ENCODE results near the gene TOMM20. TPM values are rescaled to one million over a fixed set of nuclear protein-coding genes. Genes with fewer than 3 reads are reported as not detected.

The TOMM20 gene
- total RNA-seq, 1 donor from 2014 or later = 212 TPM

DNA sequence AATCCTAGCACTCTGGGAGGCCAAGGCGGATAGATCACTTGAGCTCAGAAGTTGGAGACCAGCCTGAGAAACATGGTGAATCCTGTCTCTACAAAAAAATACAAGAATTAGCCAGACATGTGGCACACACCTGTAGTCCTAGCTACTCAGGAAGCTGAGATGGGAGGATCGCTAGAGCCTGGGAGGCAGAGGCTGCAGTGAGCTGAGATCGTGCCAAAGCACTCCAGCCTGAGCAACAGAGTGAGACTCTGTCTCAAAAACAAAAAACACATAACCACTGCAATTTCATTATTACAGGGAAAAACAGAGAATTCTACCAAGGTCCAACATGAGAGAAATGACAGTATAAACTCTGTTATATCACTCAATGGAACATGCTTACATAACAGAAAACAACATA lies 4.4 kb upstream of the TOMM20 start:
- H3K27ac ChIP-seq = no peak overlapping the region
- H2AFZ ChIP-seq (replicated peaks) = no peak overlapping the region
- no peak overlapping the region for H3K4me2 ChIP-seq
- Mint-ChIP-seq H3K27ac (no peak overlapping the region), H3K4me3 (no peak overlapping the region), H3K4me1 (peaks cover 4% of the 10 kb centered on the region), H3K27me3 (ENCODE audit: insufficient read depth, low read depth) (no peaks in the 10 kb centered on the region), H3K9me3 (no peaks in the 10 kb centered on the region), H3K36me3 (peaks cover 18% of the 10 kb centered on the region)
- H3K9ac ChIP-seq = no peak overlapping the region
- no peaks in the 10 kb centered on the region for H3K9me3 ChIP-seq (ENCODE audit: low read depth)
- H3K36me3 ChIP-seq = peaks cover 3% of the 10 kb centered on the region
- H4K20me1 ChIP-seq (ENCODE audit: low read depth) = peaks cover 4% of the 10 kb centered on the region
- H3K4me3 ChIP-seq = no peak overlapping the region
- no peaks in the 10 kb centered on the region for H3K4me1 ChIP-seq
- peaks cover 39% of the 10 kb centered on the region for H3F3A ChIP-seq (ENCODE audit: low read depth)
- H3K79me2 ChIP-seq (ENCODE audit: low read depth) = peaks cover 6% of the 10 kb centered on the region
- no peak for DNase-seq (ENCODE audit: low spot score)
- H3K27me3 ChIP-seq = no peaks in the 10 kb centered on the region
- TF ChIP-seq EZH2 (IDR thresholded peaks at IDR 0.05) (no peak), EZH2phosphoT487 (IDR thresholded peaks at IDR 0.05) (no peak)
- TF ChIP-seq, protein P1, sequence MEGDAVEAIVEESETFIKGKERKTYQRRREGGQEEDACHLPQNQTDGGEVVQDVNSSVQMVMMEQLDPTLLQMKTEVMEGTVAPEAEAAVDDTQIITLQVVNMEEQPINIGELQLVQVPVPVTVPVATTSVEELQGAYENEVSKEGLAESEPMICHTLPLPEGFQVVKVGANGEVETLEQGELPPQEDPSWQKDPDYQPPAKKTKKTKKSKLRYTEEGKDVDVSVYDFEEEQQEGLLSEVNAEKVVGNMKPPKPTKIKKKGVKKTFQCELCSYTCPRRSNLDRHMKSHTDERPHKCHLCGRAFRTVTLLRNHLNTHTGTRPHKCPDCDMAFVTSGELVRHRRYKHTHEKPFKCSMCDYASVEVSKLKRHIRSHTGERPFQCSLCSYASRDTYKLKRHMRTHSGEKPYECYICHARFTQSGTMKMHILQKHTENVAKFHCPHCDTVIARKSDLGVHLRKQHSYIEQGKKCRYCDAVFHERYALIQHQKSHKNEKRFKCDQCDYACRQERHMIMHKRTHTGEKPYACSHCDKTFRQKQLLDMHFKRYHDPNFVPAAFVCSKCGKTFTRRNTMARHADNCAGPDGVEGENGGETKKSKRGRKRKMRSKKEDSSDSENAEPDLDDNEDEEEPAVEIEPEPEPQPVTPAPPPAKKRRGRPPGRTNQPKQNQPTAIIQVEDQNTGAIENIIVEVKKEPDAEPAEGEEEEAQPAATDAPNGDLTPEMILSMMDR (IDR thresholded peaks at IDR 0.05) = no peak

DNA sequence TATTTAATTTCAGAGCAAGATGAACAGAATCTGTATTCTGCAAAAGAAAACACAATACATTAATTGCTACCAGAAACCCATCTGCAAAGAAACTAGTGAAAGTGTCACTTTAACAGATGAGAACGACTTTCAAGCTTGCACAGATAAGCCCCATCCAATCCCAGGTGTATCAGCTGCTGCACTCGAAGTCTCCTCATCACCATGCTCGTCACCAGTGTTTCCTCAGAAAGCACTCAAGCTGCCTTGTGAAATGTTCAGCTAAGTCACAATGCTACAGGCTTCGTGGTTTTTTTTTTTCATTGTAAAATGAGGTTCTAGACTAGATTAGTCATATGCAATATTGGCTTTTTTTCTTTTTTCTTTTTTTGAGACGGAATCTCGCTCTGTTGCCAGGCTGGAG lies 3.3 kb upstream of the TOMM20 start:
- H3K27me3 Mint-ChIP-seq (ENCODE audit: insufficient read depth, low read depth) = peaks cover 2% of the 10 kb centered on the region
- TF ChIP-seq EZH2phosphoT487 (IDR thresholded peaks at IDR 0.05) (no peak), EZH2 (IDR thresholded peaks at IDR 0.05) (no peak)
- TF ChIP-seq, protein P1 (IDR thresholded peaks at IDR 0.05) = no peak
- Histone ChIP-seq H3F3A (ENCODE audit: low read depth) (peaks cover 39% of the 10 kb centered on the region), H3K27ac (no peak overlapping the region), H3K9ac (no peak overlapping the region), H3K9me3 (ENCODE audit: low read depth) (no peaks in the 10 kb centered on the region), H3K4me2 (no peak overlapping the region), H3K79me2 (ENCODE audit: low read depth) (peaks cover 17% of the 10 kb centered on the region), H3K27me3 (no peaks in the 10 kb centered on the region), H4K20me1 (ENCODE audit: low read depth) (peaks cover 16% of the 10 kb centered on the region), H3K36me3 (peaks cover 3% of the 10 kb centered on the region), H3K4me1 (peaks cover 6% of the 10 kb centered on the region), H3K4me3 (no peak overlapping the region), H2AFZ (replicated peaks) (no peak overlapping the region)
- no peak for DNase-seq (ENCODE audit: low spot score)
- no peak overlapping the region for H3K4me3 Mint-ChIP-seq
- H3K4me1 Mint-ChIP-seq = peaks cover 13% of the 10 kb centered on the region
- no peaks in the 10 kb centered on the region for H3K9me3 Mint-ChIP-seq
- peaks cover 16% of the 10 kb centered on the region for H3K36me3 Mint-ChIP-seq
- H3K27ac Mint-ChIP-seq = no peak overlapping the region

DNA sequence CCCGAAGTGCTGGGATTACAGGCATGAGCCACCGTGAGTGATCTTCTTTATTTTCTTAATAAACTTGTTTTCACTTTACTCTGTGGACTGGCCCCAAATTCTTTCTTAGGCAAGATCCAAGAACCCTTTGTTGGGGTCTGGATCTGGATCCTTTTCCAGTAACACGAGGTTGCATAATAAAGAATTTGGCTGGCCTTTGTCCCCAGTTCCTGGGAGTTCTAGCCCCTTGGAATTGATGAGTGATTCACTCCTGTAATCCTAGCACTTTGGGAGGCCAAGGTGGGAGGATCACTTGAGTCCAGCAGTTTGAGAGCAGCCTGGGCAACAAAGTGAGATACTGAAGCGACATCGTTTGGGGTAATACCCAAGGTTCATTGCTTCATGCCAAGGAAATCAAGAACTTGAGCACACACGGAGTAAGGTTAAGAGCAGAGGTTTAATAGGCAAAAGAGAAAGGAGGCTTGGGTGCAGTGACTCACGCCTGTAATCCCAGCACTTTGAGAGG lies 2.2 kb upstream of the TOMM20 start:
- H3K4me1 ChIP-seq = peaks cover 14% of the 10 kb centered on the region
- Mint-ChIP-seq H3K4me1 (peaks cover 18% of the 10 kb centered on the region), H3K27ac (no peak overlapping the region), H3K4me3 (peak overlapping the region; percentile 62), H3K27me3 (ENCODE audit: insufficient read depth, low read depth) (peaks cover 2% of the 10 kb centered on the region), H3K9me3 (no peaks in the 10 kb centered on the region), H3K36me3 (peaks cover 15% of the 10 kb centered on the region)
- no peaks in the 10 kb centered on the region for H3K9me3 ChIP-seq (ENCODE audit: low read depth)
- H4K20me1 ChIP-seq (ENCODE audit: low read depth) = peaks cover 27% of the 10 kb centered on the region
- no peak overlapping the region for H2AFZ ChIP-seq (replicated peaks)
- TF ChIP-seq, protein P1 (IDR thresholded peaks at IDR 0.05) = no peak
- TF ChIP-seq EZH2 (IDR thresholded peaks at IDR 0.05) (no peak), EZH2phosphoT487 (IDR thresholded peaks at IDR 0.05) (no peak)
- no peak overlapping the region for H3K27ac ChIP-seq
- no peak for DNase-seq (ENCODE audit: low spot score)
- no peak overlapping the region for H3K4me3 ChIP-seq
- H3K36me3 ChIP-seq = peaks cover 7% of the 10 kb centered on the region
- no peaks in the 10 kb centered on the region for H3K27me3 ChIP-seq
- peaks cover 29% of the 10 kb centered on the region for H3K79me2 ChIP-seq (ENCODE audit: low read depth)
- H3K9ac ChIP-seq = no peak overlapping the region
- H3K4me2 ChIP-seq = no peak overlapping the region
- peaks cover 39% of the 10 kb centered on the region for H3F3A ChIP-seq (ENCODE audit: low read depth)

Measured in neural progenitor cell (in vitro differentiated cells).